ENCODE measurements around the gene ZBTB49.
A peak's percentile ranks its signal among the peaks of the same experiment; 100 is the strongest.
"Not testable (repeated sequence)": the region's sequence is repeated elsewhere in the genome, so short reads cannot be mapped to it uniquely, and the experiment has no call there.

The ZBTB49 gene

GRCh38 chr4:4327652-4328121, 37.6 kb downstream of the ZBTB49 start:
- DNase-seq = peak; percentile 54

- no peak for DNase-seq
These were observed 38.2 kb downstream of the ZBTB49 start for GRCh38 chr4:4328206-4328605.

- DNase-seq = no peak
These were observed 38.8 kb downstream of the ZBTB49 start for GRCh38 chr4:4328840-4329239.

- DNase-seq = no peak
These were observed 39.4 kb downstream of the ZBTB49 start for GRCh38 chr4:4329496-4329895.

GRCh38 chr4:4330794-4331193, 40.7 kb downstream of the ZBTB49 start:
- no peak for DNase-seq

- no peak for DNase-seq
These were observed 42.5 kb downstream of the ZBTB49 start for GRCh38 chr4:4332529-4332928.

- DNase-seq = no peak
These were observed 43.2 kb downstream of the ZBTB49 start for GRCh38 chr4:4333265-4333706.

- peak; percentile 35 for DNase-seq
These were observed 44.9 kb downstream of the ZBTB49 start for GRCh38 chr4:4334798-4335520.

GRCh38 chr4:4338210-4339001, 48.4 kb downstream of the ZBTB49 start:
- no peak for DNase-seq

GRCh38 chr4:4339504-4340085, 49.5 kb downstream of the ZBTB49 start:
- no peak for DNase-seq

- DNase-seq = no peak
These were observed 52.0 kb downstream of the ZBTB49 start for GRCh38 chr4:4341861-4342650.

GRCh38 chr4:4343038-4343437, 53.0 kb downstream of the ZBTB49 start:
- DNase-seq = no peak

- DNase-seq = no peak
These were observed 55.0 kb downstream of the ZBTB49 start for GRCh38 chr4:4344915-4345527.

GRCh38 chr4:4347585-4347984, 57.5 kb downstream of the ZBTB49 start:
- DNase-seq = no peak

GRCh38 chr4:4348585-4348984, 58.5 kb downstream of the ZBTB49 start:
- DNase-seq = not testable (repeated sequence)

GRCh38 chr4:4349867-4350266, 59.8 kb downstream of the ZBTB49 start:
- no peak for DNase-seq

GRCh38 chr4:4350909-4351308, 60.9 kb downstream of the ZBTB49 start:
- DNase-seq = no peak

GRCh38 chr4:4355302-4355701, 65.3 kb downstream of the ZBTB49 start:
- DNase-seq = no peak

- DNase-seq = no peak
These were observed 66.3 kb downstream of the ZBTB49 start for GRCh38 chr4:4356106-4357041.

- no peak for DNase-seq
These were observed 68.2 kb downstream of the ZBTB49 start for GRCh38 chr4:4358093-4358854.

GRCh38 chr4:4361883-4362282, 71.8 kb downstream of the ZBTB49 start:
- no peak for DNase-seq

Data from 8988T (cell line).